ENCODE results near the gene AMFR. TPM values are rescaled to one million over a fixed set of nuclear protein-coding genes. Genes with fewer than 3 reads are reported as not detected.

The AMFR gene
- total RNA-seq, 1 experiment from 2014 or later, result 48.1 TPM

GRCh38 chr16:56341656-56342399 is 83.5 kb downstream of the AMFR start:
- H3K36me3 ChIP-seq (ENCODE audit: insufficient read depth, low read length, poor library complexity, severe bottlenecking), result no peaks in the 10 kb centered on the region
- ChIA-PET CTCF (no interaction called here), POLR2A (ENCODE audit: low non-redundant PET) (no interaction called here)
- H3K9me3 ChIP-seq (ENCODE audit: low read depth, low read length, poor library complexity, severe bottlenecking), result no peaks in the 10 kb centered on the region
- TF ChIP-seq CTCF (conservative IDR thresholded peaks at IDR 0.05; ENCODE audit: low read depth, low read length) (no peak), EZH2 (IDR thresholded peaks at IDR 0.05; ENCODE audit: borderline replicate concordance, low read depth, low read length, poor library complexity, severe bottlenecking) (no peak)
- no peak overlapping the region for H3K4me3 ChIP-seq (ENCODE audit: low read depth, low read length, poor library complexity, severe bottlenecking)
- H3K27me3 ChIP-seq (replicated peaks; ENCODE audit: insufficient read depth, low read depth, low read length, poor library complexity), result no peaks in the 10 kb centered on the region
- H3K27ac ChIP-seq (ENCODE audit: low read depth, low read length, poor library complexity, severe bottlenecking), result no peak overlapping the region
- DNase-seq (ENCODE audit: low spot score), result no peak
- no peaks in the 10 kb centered on the region for H3K4me1 ChIP-seq (ENCODE audit: insufficient read depth, low read length, poor library complexity, severe bottlenecking)
- BruUV-seq (replicated peaks), result no TSS peak
- intact Hi-C loops (cut with micrococcal nuclease; ENCODE audit: unreplicated experiment), result no loop called here

GRCh38 chr16:56340864-56341365 is 84.4 kb downstream of the AMFR start:
- POLR2A ChIA-PET (ENCODE audit: low non-redundant PET), result no interaction called here
- intact Hi-C loops (cut with micrococcal nuclease; ENCODE audit: unreplicated experiment), result no loop called here

GRCh38 chr16:56340416-56340815 is 84.9 kb downstream of the AMFR start:
- no TSS peak for BruUV-seq (replicated peaks)
- Histone ChIP-seq H3K4me1 (ENCODE audit: insufficient read depth, low read length, poor library complexity, severe bottlenecking) (no peaks in the 10 kb centered on the region), H3K27ac (ENCODE audit: low read depth, low read length, poor library complexity, severe bottlenecking) (no peak overlapping the region), H3K4me3 (ENCODE audit: low read depth, low read length, poor library complexity, severe bottlenecking) (no peak overlapping the region), H3K9me3 (ENCODE audit: low read depth, low read length, poor library complexity, severe bottlenecking) (no peaks in the 10 kb centered on the region), H3K27me3 (replicated peaks; ENCODE audit: insufficient read depth, low read depth, low read length, poor library complexity) (no peaks in the 10 kb centered on the region), H3K36me3 (ENCODE audit: insufficient read depth, low read length, poor library complexity, severe bottlenecking) (no peaks in the 10 kb centered on the region)
- CTCF ChIA-PET, result no interaction called here
- POLR2A ChIA-PET (ENCODE audit: low non-redundant PET), result no interaction called here
- intact Hi-C loops (cut with micrococcal nuclease; ENCODE audit: unreplicated experiment), result no loop called here
- no peak for DNase-seq (ENCODE audit: low spot score)
- TF ChIP-seq CTCF (conservative IDR thresholded peaks at IDR 0.05; ENCODE audit: low read depth, low read length) (no peak), EZH2 (IDR thresholded peaks at IDR 0.05; ENCODE audit: borderline replicate concordance, low read depth, low read length, poor library complexity, severe bottlenecking) (no peak)

More at GRCh38 chr16:56340864-56341365, 84.4 kb downstream of the AMFR start:
- Histone ChIP-seq H3K9me3 (ENCODE audit: low read depth, low read length, poor library complexity, severe bottlenecking) (no peaks in the 10 kb centered on the region), H3K4me1 (ENCODE audit: insufficient read depth, low read length, poor library complexity, severe bottlenecking) (no peaks in the 10 kb centered on the region), H3K27ac (ENCODE audit: low read depth, low read length, poor library complexity, severe bottlenecking) (no peak overlapping the region), H3K27me3 (replicated peaks; ENCODE audit: insufficient read depth, low read depth, low read length, poor library complexity) (no peaks in the 10 kb centered on the region), H3K36me3 (ENCODE audit: insufficient read depth, low read length, poor library complexity, severe bottlenecking) (no peaks in the 10 kb centered on the region), H3K4me3 (ENCODE audit: low read depth, low read length, poor library complexity, severe bottlenecking) (no peak overlapping the region)
- DNase-seq (ENCODE audit: low spot score), result no peak
- TF ChIP-seq CTCF (conservative IDR thresholded peaks at IDR 0.05; ENCODE audit: low read depth, low read length) (no peak), EZH2 (IDR thresholded peaks at IDR 0.05; ENCODE audit: borderline replicate concordance, low read depth, low read length, poor library complexity, severe bottlenecking) (no peak)
- BruUV-seq (replicated peaks), result no TSS peak
- CTCF ChIA-PET, result no interaction called here
